HG03432 (cell line): Measurements from ENCODE around the gene TMEM86B.

ENCODE experiments used
- ATAC-seq: cut with Tn5 transposase; IDR thresholded peaks from one replicate; pipeline ENCODE4 v1.9.1; 2021; ENCODE audit warnings: mild to moderate bottlenecking, moderate library complexity; ENCODE audit not compliant: unreplicated experiment

TMEM86B gene

GRCh38 chr19:55228403-55229031, at the start of gene TMEM86B:
Gene TMEM86B (minus strand): TSS chr19:55228763. CDS start chr19:55228741, 22 bp downstream.
- ATAC-seq = no peak

- no peak for ATAC-seq
Observed at GRCh38 chr19:55277494-55277893, 48.9 kb upstream of the TMEM86B start.

- peak; percentile 11 for ATAC-seq
Observed at GRCh38 chr19:55276720-55277430, 48.3 kb upstream of the TMEM86B start.

- ATAC-seq = peak; percentile 49
Observed at GRCh38 chr19:55275851-55276719, 47.5 kb upstream of the TMEM86B start.

GRCh38 chr19:55273978-55274707, 45.6 kb upstream of the TMEM86B start:
- ATAC-seq = no peak

- no peak for ATAC-seq
Observed at GRCh38 chr19:55272142-55272541, 43.6 kb upstream of the TMEM86B start.

GRCh38 chr19:55270172-55270942, 41.8 kb upstream of the TMEM86B start:
- no peak for ATAC-seq

GRCh38 chr19:55269299-55269698, 40.7 kb upstream of the TMEM86B start:
- no peak for ATAC-seq

- no peak for ATAC-seq
Observed at GRCh38 chr19:55266840-55267239, 38.3 kb upstream of the TMEM86B start.

GRCh38 chr19:55266404-55266803, 37.8 kb upstream of the TMEM86B start:
- ATAC-seq = no peak

GRCh38 chr19:55265723-55266386, 37.3 kb upstream of the TMEM86B start:
- no peak for ATAC-seq

GRCh38 chr19:55265173-55265572, 36.6 kb upstream of the TMEM86B start:
- ATAC-seq = no peak

GRCh38 chr19:55264531-55264930, 36.0 kb upstream of the TMEM86B start:
- no peak for ATAC-seq

GRCh38 chr19:55262359-55262758, 33.8 kb upstream of the TMEM86B start:
- ATAC-seq = no peak

GRCh38 chr19:55261671-55262126, 33.1 kb upstream of the TMEM86B start:
- ATAC-seq = no peak

GRCh38 chr19:55259540-55260210, 31.1 kb upstream of the TMEM86B start:
- peak; percentile 1 for ATAC-seq

- ATAC-seq = peak; percentile 74
Observed at GRCh38 chr19:55258828-55259539, 30.4 kb upstream of the TMEM86B start, which contains the start of gene PPP6R1. Gene PPP6R1 (minus strand): TSS chr19:55259017. CDS start chr19:55247103, 11,914 bp downstream.

GRCh38 chr19:55258476-55258827, 29.9 kb upstream of the TMEM86B start:
- peak; percentile 15 for ATAC-seq
